ENCODE measurements around the gene PIP5K1A.
"Not testable (repeated sequence)": the region's sequence is repeated elsewhere in the genome, so short reads cannot be mapped to it uniquely, and the experiment has no call there.

The PIP5K1A gene

GRCh38 chr1:151254217-151255213, 56.2 kb downstream of the PIP5K1A start, which contains the start of gene PSMD4:
Gene PSMD4 (plus strand): TSS chr1:151254734. CDS start chr1:151254783, 49 bp downstream.
- peak; percentile 79 for FAIRE-seq

DNA sequence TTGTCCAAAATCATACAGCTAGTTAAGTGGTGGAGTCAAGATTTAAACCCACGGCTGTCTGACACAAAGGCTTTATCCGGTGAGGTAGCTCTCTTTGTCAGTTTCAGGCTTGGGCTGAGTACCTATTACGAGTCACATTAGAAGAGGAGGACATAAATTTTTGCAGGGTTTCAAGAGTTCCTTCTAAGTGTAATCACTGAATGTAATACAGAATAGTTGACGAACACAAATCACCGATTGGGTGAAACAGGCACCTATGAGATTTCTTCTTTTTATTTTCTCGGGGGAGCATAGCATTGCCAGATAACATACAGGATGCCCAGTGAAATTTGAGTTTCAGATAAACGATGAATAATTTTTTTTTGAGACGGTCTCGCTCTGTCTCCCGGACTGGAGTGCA, 57.0 kb downstream of the PIP5K1A start:
- no peak for FAIRE-seq

DNA sequence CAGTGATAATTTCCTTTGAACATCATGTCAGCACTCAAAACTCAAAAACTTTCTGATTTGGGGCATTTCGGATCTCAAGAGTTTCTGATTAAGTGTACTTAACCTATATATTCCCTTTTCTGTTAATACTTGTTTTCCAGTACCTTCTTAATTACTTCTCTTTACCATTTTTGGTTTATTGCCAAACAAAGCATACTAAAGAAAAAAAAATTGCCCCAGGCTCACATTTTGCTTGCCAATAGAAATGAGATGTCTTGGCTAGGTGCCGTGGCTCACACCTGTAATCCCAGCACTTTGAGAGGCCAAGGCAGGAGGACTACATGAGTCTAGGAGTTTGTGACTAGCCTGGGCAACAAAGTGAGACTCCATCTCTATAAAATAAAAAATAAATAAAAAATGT, 61.0 kb downstream of the PIP5K1A start:
- no peak for FAIRE-seq

- FAIRE-seq = no peak
Measured at GRCh38 chr1:151265446-151266236, 67.3 kb downstream of the PIP5K1A start.

DNA sequence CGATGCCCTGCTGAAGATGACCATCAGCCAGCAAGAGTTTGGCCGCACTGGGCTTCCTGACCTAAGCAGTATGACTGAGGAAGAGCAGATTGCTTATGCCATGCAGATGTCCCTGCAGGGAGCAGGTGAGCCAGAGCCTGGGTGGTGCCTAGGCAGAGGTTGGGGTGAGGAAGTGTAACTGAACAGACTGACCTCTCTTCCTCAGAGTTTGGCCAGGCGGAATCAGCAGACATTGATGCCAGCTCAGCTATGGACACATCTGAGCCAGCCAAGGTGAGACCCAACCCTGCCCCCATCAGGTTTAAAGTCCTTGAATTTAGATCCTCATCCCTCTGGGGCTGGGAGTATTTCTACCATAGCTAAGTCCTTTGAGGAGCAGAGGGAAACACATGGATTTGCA, 68.0 kb downstream of the PIP5K1A start:
- FAIRE-seq = no peak

- no peak for FAIRE-seq
Measured at GRCh38 chr1:151266821-151267220, 68.5 kb downstream of the PIP5K1A start.

- no peak for FAIRE-seq
Measured at GRCh38 chr1:151267760-151268159, 69.4 kb downstream of the PIP5K1A start.

DNA sequence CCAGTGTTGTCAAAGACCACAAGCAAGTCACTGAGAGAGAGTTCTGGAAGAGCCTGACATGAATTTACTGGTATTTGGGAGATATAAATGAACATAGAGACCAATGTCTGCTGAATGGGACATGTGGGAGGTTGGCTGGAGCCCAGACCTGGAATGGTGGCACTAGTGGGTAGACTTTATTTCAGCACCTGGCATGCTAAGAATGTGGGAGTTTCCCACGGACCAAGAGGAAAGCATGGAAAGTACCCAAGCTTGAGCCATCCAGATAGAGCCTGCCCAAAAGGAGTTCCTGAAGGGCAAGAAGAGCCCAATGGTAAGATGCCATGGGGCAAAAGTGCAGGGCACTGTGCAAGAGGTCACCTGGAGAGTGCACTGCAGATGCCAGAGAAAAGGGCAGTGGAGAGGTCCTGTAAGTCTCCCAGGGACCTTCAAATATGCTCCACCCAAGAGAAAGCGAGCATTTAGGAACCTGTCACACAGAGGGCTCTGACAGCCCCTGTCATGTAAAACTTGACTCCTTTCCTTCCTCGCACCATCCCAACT, 75.6 kb downstream of the PIP5K1A start:
- no peak for FAIRE-seq

DNA sequence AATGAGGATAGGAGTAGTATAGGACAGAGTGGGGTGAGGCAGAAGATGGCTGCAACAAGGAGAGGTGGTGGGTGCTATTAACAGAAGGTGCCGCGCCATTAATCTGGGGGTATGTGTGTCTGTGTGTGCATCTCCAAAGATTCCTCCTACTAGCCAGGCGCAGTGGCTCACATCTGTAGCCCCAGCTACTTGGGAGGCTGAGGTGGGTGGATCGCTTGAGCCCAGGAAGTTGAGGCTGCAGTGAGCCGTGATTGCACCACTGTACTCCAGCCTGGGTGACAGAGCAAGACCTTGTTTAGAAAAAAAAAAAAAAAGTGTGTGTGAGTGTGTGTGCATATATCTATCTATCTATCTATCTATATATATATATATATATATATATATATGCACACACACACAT, 77.0 kb downstream of the PIP5K1A start:
- FAIRE-seq = not testable (repeated sequence)

- FAIRE-seq = no peak
Measured at GRCh38 chr1:151277249-151277648, 78.9 kb downstream of the PIP5K1A start.

- no peak for FAIRE-seq
Measured at GRCh38 chr1:151281225-151281968, 83.0 kb downstream of the PIP5K1A start.

DNA sequence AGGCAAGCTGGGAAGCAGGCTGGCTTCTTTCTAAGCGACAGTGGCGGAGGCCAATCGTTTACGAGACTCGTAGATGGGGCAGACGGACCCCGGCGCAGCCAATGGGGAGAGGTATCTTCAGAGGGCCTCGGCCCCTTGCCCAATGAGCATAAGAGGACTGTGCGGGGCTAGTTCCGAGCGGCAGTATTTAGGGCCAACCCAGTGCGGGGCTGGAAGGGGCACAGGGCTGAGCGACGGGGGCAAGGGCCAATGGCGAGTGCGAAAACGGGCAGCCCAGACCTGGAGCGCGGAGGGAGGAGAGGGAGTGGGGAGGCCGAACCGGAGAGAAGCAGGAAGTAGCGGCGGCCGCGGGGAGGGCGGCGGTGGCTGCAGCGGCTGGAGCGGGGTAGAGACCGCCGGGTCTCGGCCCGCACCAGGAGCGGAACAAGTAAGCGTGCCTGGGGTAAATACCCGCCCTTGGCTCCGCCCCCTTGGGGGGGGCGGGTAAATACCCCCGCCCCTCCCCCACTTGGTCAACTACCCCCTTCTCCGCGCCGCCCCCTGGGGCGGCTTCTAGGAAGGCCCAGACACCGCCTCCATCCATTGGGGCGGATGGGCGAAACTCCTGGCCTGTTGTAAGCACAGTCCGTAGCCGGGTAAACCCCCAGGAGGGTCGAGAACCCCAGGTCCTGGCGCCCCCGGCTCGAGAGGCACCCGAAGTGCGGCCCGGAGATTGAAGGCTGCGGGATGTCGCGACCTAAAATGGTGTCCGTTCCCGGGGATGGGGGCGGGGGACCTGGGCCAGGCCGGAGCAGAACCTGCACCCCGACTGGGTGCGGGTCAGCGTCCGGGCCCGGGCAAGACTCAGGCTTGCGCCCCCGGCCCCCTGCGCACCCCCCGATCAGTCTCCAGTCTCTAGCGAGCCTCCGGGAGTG, 83.9 kb downstream of the PIP5K1A start, which contains the start of gene ZNF687:
Gene ZNF687 (plus strand): TSS at position 331 of the 914 bp plus-strand sequence. CDS start 3,993 bp downstream, outside the sequence.
- FAIRE-seq = peak; percentile 86

DNA sequence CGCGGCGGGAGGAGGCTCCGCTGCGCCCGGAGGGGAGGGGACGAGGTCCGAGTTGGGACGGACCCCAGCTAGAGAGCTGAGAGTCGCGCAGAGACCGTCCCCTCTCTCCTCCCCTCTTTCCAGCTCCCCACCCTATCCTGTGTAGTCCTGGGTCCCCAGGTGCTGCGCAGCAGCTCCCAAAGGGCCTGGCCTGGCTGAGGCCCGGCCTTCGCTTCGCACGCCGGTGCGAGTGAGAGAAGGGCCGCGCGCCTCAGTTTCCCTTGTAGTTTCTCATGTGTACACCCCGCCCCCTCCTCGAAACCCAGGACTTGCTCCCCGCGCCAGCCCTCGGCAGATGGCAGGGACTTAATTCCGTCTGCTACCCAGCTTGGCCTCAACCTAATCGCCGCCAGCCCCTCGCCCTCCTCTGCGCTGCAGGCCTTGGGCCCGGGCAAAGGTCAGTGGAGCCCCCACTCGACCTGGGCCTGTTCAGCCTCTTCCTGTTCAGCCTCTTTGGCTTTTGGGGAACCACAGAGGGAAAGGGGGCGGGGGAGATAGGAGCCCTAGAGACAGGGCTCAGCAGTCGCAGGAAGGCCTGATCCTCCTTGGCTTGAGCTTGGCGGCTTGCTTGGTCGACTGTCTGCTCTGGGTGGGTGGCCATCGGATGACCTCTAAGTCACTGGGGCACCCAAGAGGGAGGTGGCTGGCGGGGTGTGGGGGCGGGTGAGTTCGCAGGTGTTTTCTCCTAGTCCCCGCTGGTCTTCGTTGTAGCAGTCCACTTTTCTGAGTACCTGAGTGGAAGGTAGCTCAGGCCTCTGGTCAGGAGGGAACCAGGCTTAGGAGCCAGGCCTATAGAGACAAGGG, 84.8 kb downstream of the PIP5K1A start:
- FAIRE-seq = no peak

DNA sequence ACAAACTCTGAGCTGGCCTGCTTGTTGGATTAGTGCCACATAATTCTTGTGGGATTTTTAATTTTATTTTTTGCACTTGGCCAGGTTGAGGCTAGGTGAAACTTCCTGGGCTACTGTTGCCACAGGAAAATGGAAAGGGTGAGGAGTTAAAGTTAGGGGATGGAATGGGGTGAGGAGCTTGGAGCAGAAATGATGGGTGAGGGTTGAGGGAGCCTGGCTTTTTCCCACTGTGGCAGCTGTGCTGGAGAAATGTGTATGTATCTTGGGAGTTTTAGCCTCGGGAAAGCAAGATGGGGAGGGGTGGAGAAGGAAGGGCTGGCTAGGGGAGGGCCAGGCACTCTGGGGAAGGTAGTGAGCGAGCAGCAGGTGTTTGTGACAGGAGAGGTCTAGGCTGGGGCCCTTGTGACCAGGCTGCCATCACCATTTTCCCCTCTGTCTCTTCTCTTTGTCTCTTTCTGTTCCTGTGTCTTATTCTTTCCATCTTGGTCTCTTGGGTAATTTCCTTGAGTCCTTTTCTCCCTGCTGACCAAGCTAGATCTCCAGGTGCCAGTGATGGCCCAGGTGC, 85.7 kb downstream of the PIP5K1A start:
- no peak for FAIRE-seq

DNA sequence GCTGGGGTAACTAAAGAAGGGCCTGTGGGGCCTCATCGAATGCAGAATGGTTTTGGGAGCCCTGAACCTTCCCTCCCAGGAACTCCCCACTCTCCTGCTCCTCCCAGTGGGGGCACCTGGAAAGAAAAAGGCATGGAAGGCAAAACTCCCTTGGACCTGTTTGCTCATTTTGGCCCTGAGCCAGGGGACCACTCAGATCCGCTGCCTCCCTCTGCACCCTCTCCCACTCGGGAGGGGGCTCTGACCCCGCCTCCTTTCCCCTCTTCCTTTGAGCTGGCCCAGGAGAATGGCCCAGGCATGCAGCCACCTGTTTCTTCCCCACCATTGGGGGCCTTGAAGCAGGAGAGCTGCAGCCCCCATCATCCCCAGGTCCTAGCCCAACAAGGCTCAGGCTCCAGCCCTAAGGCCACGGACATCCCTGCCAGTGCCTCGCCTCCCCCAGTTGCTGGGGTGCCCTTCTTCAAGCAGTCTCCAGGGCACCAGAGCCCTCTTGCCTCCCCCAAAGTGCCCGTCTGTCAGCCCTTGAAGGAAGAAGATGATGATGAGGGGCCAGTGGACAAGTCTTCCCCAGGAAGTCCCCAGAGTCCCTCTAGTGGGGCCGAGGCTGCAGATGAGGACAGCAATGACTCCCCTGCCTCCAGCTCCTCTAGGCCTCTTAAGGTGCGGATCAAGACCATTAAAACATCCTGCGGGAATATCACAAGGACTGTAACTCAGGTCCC, 88.4 kb downstream of the PIP5K1A start:
- FAIRE-seq = no peak

DNA sequence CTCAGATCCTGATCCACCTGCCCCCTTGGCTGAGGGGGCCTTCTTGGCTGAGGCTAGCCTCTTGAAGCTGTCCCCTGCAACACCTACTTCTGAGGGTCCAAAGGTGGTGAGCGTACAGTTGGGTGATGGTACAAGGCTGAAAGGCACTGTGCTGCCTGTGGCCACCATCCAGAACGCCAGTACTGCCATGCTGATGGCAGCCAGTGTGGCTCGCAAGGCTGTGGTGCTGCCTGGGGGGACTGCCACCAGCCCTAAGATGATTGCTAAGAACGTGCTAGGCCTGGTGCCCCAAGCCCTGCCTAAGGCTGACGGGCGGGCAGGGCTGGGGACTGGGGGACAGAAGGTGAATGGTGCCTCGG, 89.0 kb downstream of the PIP5K1A start:
- FAIRE-seq = no peak

GRCh38 chr1:151287767-151288500, 89.6 kb downstream of the PIP5K1A start:
- no peak for FAIRE-seq

- no peak for FAIRE-seq
Measured at GRCh38 chr1:151288502-151288901, 90.2 kb downstream of the PIP5K1A start.

Data from islet of Langerhans (tissue), 1 donor.